Epithelial cell of proximal tubule (primary cell): Measurements from ENCODE around the gene PPIL3. TPM values are rescaled to one million over a fixed set of nuclear protein-coding genes. Genes with fewer than 3 reads are reported as not detected.

ENCODE experiments used
- DNase-seq: peaks from one replicate; pipeline ENCODE4 v3.0.0-alpha.2; 2011; ENCODE audit warnings: low read depth
- H3K4me3 ChIP-seq: 2 replicates; pipeline ENCODE4 v1.5.1; 2011; ENCODE audit warnings: low read depth, mild to moderate bottlenecking, low read length
- CTCF ChIP-seq: conservative IDR thresholded peaks from 2 replicates; pipeline ENCODE4 v1.5.1; 2012; ENCODE audit warnings: low read depth, mild to moderate bottlenecking, low read length
- total RNA-seq: library from RNA; depleted of rRNA; stranded (reverse); fragments of >200 nt; gene quantifications from 2 replicates; pipeline ENCODE4 v1.2.3, GENCODE V29; 2015

Gene PPIL3
- 28.6 and 36.6 TPM in 2 replicates for total RNA-seq

- TF ChIP-seq CTCF = no peak
- peak within 1 kb of the TSS; percentile 79 for H3K4me3 ChIP-seq
- peak; percentile 89 for DNase-seq
Observed at GRCh38 chr2:200888704-200889625, at the start of gene PPIL3, which contains the start of gene NIF3L1. Gene PPIL3, minus strand, starts transcription at chr2:200889077. Its CDS starts 1,462 bp downstream, at chr2:200887615. Gene NIF3L1, plus strand, starts transcription at chr2:200889371. Its CDS starts 2,573 bp downstream, at chr2:200891944.

DNA sequence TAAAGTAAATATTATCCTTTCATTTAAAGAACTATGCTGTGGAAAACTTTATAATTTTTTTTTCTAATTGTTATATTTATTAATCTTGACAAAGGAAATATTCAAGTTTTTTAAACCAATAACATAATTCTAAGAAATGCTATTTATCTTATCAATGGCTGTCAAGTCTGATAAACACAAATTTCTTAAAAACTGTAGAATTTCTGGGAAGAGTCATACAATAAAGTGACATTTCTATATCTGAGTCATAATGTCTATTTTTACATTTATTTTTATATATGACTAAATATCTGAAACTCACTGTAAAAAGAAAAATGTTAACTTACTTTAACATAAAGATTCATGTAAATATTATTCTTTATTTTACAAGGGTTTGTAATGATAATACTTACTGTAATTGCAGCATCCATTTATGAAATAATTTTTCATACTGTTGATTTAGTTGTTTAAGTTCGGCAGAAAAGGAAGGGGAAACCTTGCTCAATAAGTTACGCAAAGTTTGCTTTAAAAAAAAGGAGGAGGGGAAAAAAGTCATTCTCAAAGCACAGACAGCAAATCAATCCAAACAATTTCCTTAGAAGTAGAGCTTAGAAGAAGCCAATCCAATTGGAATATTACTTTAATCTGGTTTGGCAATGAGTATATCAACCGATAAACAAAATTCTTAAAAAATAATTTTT lies 42.2 kb upstream of the PPIL3 start:
- no peak for TF ChIP-seq CTCF
- no peak for DNase-seq
- H3K4me3 ChIP-seq = no peak overlapping the region

DNA sequence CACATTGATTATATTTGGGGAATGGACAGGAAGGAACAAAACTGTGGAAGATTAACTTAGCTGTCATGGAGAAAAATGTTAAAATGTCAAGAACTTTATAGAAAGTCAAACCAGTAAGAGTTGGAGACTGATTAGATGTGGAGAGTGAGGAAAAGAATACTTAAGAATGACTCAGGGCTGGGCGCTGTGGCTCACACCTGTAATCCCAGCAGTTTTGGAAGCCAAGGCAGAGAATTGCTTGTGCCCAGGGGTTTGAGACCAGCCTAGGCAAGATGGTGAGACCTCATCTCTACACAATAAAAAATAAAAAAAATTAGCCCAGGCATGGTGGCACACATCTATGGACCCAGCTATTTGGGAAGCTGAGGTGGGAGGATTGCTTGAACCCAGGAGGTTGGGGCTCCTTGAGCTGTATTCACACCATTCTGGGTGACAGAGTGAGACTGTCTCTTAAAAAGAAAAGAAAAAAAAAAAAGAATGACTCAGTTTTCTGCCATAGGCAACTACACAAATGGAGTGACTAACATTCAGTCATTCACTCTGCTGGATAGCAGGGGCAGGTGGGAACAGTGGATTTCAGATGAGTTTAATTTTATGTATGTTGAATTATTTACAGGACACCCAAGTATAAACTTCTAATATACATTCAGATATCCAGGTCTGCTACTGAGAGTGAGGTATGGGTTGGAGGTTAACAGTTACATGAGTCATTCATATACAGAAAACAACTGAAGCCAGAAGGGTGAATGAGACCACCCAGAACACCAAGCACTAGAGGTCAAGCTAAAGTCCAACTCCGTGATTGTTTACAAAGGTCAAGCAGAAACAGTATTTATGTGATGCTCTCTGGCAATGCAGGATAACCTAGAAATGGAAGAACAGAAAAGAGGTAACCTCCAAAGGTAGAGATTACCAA lies 40.7 kb upstream of the PPIL3 start:
- H3K4me3 ChIP-seq = no peak overlapping the region
- DNase-seq = no peak
- TF ChIP-seq CTCF = no peak

- no peak for DNase-seq
- no peak for TF ChIP-seq CTCF
- H3K4me3 ChIP-seq = no peak overlapping the region
Observed at GRCh38 chr2:200922439-200922838, 33.6 kb upstream of the PPIL3 start.

GRCh38 chr2:200913654-200914053 lies 24.8 kb upstream of the PPIL3 start:
- no peak overlapping the region for H3K4me3 ChIP-seq
- no peak for TF ChIP-seq CTCF
- DNase-seq = no peak

DNA sequence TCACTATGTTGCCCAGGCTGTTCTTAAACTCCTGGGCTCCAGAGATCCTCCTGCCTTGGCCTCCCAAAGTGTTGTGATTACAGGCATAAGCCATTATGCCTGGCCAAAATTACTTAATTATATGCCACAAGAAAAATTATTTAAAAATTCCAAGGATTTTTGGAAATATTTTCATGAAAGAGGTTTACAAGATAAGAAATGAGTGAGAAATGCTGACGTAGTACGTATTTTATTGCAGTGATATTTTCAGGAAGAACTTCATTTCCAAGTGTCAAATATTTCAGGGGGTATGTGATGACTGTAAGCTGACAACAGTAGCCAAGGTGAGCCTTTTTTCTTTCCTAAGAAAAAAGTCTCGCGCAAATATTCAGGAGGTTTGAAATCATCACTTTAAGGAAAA lies 21.1 kb upstream of the PPIL3 start:
- no peak for TF ChIP-seq CTCF
- no peak overlapping the region for H3K4me3 ChIP-seq
- DNase-seq = no peak
